Adipocyte (in vitro differentiated cells): ENCODE results near the gene RBM19.

Experiments used
- DNase-seq: peaks from one replicate; pipeline ENCODE4 v3.0.0-alpha.2; 2015; ENCODE audit warnings: low read depth
- H3K27me3 ChIP-seq: replicated peaks from 2 replicates; pipeline ENCODE4 v1.7.0; 2013; ENCODE audit warnings: mild to moderate bottlenecking, low read length, moderate library complexity; ENCODE audit not compliant: control insufficient read depth, insufficient read depth
- H3K36me3 ChIP-seq: 2 replicates; pipeline ENCODE4 v1.7.0; 2013; ENCODE audit warnings: low read length, mild to moderate bottlenecking, moderate library complexity; ENCODE audit not compliant: control insufficient read depth, insufficient read depth, severe bottlenecking
- H3K4me1 ChIP-seq: 2 replicates; pipeline ENCODE4 v1.7.0; 2013; ENCODE audit warnings: mild to moderate bottlenecking, low read length, moderate library complexity; ENCODE audit not compliant: control insufficient read depth, insufficient read depth
- H3K4me3 ChIP-seq: 2 replicates; pipeline ENCODE4 v1.7.0; 2013; ENCODE audit warnings: mild to moderate bottlenecking, low read length, moderate library complexity
- H3K9ac ChIP-seq: 2 replicates; pipeline ENCODE4 v1.7.0; 2013; ENCODE audit warnings: mild to moderate bottlenecking, low read length, moderate library complexity
- H3K9me3 ChIP-seq: 2 replicates; pipeline ENCODE4 v1.7.0; 2013; ENCODE audit warnings: mild to moderate bottlenecking, low read length, moderate library complexity; ENCODE audit not compliant: control insufficient read depth

RBM19 gene

DNA sequence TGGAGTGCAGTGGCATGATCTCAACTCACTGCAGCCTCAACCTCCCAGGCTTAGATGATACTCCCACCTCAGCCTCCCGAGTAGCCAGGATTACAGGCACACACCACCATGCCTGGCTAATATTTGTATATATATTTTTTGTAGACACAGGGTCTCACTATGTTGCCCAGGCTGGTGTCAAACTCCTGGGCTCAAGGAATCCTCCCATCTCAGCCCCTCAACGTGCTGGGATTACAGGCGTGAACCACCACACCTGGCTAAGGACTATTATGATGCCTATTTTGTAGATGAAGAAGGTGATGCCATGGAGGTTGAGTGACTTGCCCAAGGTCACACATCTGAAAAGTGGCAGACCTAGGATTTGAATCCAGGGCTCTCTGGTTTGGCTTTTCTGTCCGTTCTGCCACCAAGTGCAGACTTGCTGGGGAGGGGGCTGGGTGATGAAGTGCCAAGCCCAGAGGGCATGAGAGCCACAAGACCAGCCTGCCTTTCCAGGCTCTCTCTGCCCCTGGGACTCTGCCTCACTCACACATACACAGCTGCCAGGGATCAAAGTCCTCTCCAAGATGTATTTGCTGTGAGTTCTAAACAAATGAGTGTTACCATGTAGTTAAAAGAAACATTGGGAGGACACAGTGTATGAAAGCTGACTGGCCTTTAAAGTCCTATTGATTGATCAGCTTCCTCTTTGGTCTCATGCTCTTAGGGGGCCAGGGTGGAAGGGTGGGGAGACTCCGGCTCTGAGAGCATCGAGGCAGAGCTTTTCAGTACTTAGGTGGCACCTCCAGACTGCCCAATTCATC lies 21.3 kb upstream of the RBM19 start:
- Histone ChIP-seq H3K9me3 (no peaks in the 10 kb centered on the region), H3K9ac (no peak overlapping the region), H3K36me3 (no peaks in the 10 kb centered on the region), H3K27me3 (peaks cover 77% of the 10 kb centered on the region), H3K4me1 (no peaks in the 10 kb centered on the region), H3K4me3 (no peak overlapping the region)
- no peak for DNase-seq

- Histone ChIP-seq H3K4me1 (no peaks in the 10 kb centered on the region), H3K27me3 (peaks cover 74% of the 10 kb centered on the region), H3K9ac (no peak overlapping the region), H3K9me3 (no peaks in the 10 kb centered on the region), H3K4me3 (no peak overlapping the region), H3K36me3 (no peaks in the 10 kb centered on the region)
- DNase-seq = no peak
These were observed 18.3 kb upstream of the RBM19 start for GRCh38 chr12:113984464-113984863.

GRCh38 chr12:113983777-113984448 lies 17.8 kb upstream of the RBM19 start:
- H3K27me3 ChIP-seq = peaks cover 74% of the 10 kb centered on the region
- H3K9me3 ChIP-seq = no peaks in the 10 kb centered on the region
- H3K4me1 ChIP-seq = no peaks in the 10 kb centered on the region
- DNase-seq = no peak
- H3K36me3 ChIP-seq = no peaks in the 10 kb centered on the region
- H3K4me3 ChIP-seq = no peak overlapping the region
- no peak overlapping the region for H3K9ac ChIP-seq

DNA sequence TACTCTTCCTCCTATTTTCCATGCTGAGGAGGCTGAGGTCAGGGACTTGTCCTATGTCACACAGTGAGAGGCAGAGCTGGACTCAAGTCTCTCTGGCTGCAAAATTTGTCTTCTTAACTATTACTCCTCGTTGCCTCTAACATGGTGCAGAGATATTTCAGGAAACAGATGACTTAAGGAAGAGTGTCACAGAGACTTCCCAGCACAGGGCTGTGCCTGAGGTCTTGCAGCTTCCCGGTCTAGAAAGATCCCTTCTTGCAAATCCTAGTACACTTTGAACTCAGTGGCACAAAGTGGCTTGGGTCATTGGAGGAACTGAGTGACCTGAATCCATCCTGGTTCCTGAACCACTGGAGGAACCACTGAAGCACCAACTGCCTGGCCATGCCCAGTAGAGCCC lies 17.1 kb upstream of the RBM19 start:
- H3K27me3 ChIP-seq = peaks cover 72% of the 10 kb centered on the region

GRCh38 chr12:113981876-113982275 lies 15.8 kb upstream of the RBM19 start:
- no peaks in the 10 kb centered on the region for H3K36me3 ChIP-seq
- no peaks in the 10 kb centered on the region for H3K4me1 ChIP-seq
- no peaks in the 10 kb centered on the region for H3K9me3 ChIP-seq
- peaks cover 66% of the 10 kb centered on the region for H3K27me3 ChIP-seq
- no peak for DNase-seq
- no peak overlapping the region for H3K4me3 ChIP-seq
- no peak overlapping the region for H3K9ac ChIP-seq

More for the DNA sequence above, 17.1 kb upstream of the RBM19 start:
- H3K9ac ChIP-seq = no peak overlapping the region
- H3K4me1 ChIP-seq = no peaks in the 10 kb centered on the region
- H3K4me3 ChIP-seq = no peak overlapping the region
- no peak for DNase-seq
- no peaks in the 10 kb centered on the region for H3K9me3 ChIP-seq
- no peaks in the 10 kb centered on the region for H3K36me3 ChIP-seq

GRCh38 chr12:113980537-113981337 lies 14.6 kb upstream of the RBM19 start:
- Histone ChIP-seq H3K4me3 (no peak overlapping the region), H3K9ac (no peak overlapping the region), H3K27me3 (peaks cover 65% of the 10 kb centered on the region), H3K4me1 (no peaks in the 10 kb centered on the region), H3K36me3 (no peaks in the 10 kb centered on the region), H3K9me3 (no peaks in the 10 kb centered on the region)
- peak; percentile 84 for DNase-seq

DNA sequence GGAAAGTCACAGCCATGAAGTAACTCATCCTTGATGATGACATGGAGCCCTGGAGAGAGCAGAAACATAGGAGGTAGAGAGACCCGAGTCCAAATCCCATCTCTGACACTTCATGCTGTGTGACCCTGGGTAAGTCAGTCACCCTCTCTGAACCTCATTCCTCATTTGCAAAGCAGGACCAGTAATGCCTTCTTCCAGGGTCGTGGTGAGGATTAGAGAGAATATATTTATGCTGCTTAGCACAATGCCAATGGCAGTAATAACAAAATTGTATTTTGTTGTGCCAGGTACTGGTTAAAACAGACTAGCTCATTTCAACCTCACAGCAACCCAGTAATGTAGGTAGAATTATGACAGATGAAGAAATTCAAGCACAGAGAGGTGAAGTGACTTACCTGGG lies 13.9 kb upstream of the RBM19 start:
- no peaks in the 10 kb centered on the region for H3K4me1 ChIP-seq
- H3K9me3 ChIP-seq = no peaks in the 10 kb centered on the region
- no peak overlapping the region for H3K4me3 ChIP-seq
- H3K27me3 ChIP-seq = peaks cover 60% of the 10 kb centered on the region
- DNase-seq = no peak
- H3K9ac ChIP-seq = no peak overlapping the region
- H3K36me3 ChIP-seq = no peaks in the 10 kb centered on the region

DNA sequence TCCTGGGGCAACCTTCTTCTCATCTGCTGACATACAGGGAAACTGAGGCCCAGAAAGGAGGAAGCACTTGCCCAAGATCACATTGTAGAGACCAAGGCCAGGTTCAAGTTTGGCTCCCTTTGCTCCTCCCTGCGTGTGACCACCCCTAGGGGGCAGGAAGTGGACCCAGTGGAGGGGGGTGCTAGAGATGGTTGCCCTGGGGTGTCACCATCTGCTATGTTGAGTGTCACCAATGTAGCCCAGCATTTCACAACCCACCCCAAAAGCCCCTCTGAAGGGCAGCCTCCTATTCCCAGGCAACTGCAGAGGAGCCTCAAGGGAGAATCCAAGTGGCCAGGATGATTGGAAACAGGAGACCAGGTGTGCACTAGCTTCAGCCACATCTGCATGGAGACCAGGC lies 12.0 kb upstream of the RBM19 start:
- Histone ChIP-seq H3K4me3 (no peak overlapping the region), H3K4me1 (no peaks in the 10 kb centered on the region), H3K9me3 (no peaks in the 10 kb centered on the region), H3K27me3 (peaks cover 52% of the 10 kb centered on the region), H3K36me3 (no peaks in the 10 kb centered on the region), H3K9ac (no peak overlapping the region)
- no peak for DNase-seq

DNA sequence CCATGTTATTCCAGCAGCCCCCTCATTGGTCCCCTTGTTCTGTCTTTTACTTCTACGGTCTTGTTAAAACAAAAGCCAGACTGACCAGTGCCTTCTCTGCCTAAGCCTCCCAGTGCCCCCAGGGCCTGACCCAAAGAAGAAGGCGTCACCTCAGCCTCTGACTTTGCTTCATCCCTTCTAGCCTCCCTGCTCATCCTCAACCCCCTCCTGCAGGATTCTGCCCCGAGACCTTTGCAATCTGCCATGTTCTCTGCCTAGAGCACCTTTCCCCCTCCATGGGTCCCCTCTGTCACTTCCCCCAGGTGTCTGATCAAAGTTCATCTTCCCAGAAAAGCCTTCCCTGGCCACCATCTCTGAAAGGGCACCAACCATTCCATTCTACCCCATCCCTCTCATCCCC lies 7.9 kb upstream of the RBM19 start:
- Histone ChIP-seq H3K27me3 (peaks cover 41% of the 10 kb centered on the region), H3K9ac (no peak overlapping the region)

DNA sequence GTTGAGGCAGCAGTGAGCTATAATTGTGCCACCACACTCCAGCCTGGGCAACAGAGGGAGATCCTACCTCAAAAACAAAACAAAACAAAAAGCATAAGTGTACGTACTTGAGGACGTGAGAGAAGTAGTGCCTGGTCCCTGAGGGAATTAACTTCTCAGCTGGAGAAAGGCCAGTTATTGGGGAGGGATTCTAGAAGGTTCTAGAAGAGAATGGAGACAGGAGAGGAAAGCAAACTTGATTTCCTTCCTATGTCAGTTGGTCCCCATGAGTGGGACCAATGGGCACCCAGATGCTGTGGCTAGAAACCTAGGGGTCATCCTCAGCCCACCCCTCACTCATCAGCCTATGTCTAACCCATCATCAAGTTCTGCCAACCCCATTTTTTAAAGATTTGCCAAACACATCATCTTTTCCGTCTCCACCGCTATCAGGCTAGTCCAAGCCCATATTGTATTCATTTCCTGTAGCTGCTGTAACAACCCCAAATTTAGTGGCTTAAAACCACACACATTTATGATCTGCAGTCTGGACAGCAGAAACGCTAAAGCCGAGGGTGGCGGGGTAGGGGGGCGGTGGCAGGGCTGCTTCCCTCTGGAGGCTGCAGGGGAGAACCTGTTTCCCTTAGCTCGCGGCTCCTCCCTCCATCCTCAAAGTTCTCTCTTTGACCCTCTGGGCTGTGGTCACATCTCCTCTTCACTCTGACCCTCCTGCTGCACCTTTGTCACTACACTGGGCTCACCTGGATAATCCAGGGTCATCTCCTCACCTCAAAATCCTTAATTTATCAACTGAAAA lies 7.2 kb upstream of the RBM19 start:
- no peak overlapping the region for H3K9ac ChIP-seq
- DNase-seq = no peak
- no peak overlapping the region for H3K4me3 ChIP-seq
- H3K36me3 ChIP-seq = no peaks in the 10 kb centered on the region
- peaks cover 38% of the 10 kb centered on the region for H3K27me3 ChIP-seq
- no peaks in the 10 kb centered on the region for H3K4me1 ChIP-seq
- H3K9me3 ChIP-seq = no peaks in the 10 kb centered on the region

More for the DNA sequence above, 7.9 kb upstream of the RBM19 start:
- H3K4me1 ChIP-seq = no peaks in the 10 kb centered on the region
- no peak overlapping the region for H3K4me3 ChIP-seq
- DNase-seq = no peak
- H3K9me3 ChIP-seq = no peaks in the 10 kb centered on the region
- no peaks in the 10 kb centered on the region for H3K36me3 ChIP-seq
